GM19372 (cell line): ENCODE data around the gene AFF3.
"Not testable (repeated sequence)": the region's sequence is repeated elsewhere in the genome, so short reads cannot be mapped to it uniquely, and the experiment has no call there.

Experiments used
- ATAC-seq: cut with Tn5 transposase; IDR thresholded peaks from one replicate; pipeline ENCODE4 v1.9.1; 2021; ENCODE audit warnings: mild to moderate bottlenecking, low read depth, moderate library complexity; ENCODE audit not compliant: unreplicated experiment

Gene AFF3

GRCh38 chr2:99980176-99980575 is 162.2 kb downstream of the AFF3 start:
- no peak for ATAC-seq

GRCh38 chr2:99977966-99978365 is 164.4 kb downstream of the AFF3 start:
- no peak for ATAC-seq

DNA sequence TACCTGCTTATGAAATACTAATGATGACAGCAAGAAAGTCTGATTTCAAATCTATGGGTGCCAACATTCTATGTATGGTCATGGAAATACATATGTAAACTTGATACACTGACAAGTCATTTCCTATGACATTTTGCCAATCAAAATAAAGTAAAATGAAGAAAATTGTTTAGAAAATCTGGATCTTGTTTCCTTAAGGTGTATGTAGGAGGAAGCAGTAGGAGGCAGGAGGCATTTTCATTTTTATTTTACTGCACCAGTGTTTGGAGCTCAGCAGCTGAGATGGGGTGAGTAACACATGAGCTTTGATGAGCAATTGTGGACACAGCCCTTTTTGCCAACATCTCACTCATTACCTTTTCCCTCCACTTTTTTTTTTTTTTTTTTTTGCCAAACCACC is 167.0 kb downstream of the AFF3 start:
- ATAC-seq = no peak

- ATAC-seq = no peak
Measured at GRCh38 chr2:99974682-99975375, 167.6 kb downstream of the AFF3 start.

DNA sequence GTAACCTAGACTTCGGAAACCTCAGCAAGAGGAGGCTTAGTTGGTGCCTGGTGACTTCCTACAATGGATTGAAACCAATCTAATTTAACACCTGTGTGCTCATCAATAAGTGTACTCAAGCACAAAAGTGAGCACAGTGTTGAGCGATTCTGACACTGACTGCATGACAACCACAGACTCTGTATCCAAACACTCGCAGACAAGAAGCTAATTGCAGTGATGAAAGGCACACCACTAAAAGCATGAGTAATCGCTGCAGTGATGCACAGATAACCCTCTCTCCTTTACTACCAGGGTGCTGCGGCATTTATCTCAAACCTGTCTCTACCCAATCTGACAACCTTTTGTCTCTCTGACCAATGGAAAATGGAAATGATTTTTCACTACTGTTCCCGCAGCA is 168.1 kb downstream of the AFF3 start:
- ATAC-seq = no peak

DNA sequence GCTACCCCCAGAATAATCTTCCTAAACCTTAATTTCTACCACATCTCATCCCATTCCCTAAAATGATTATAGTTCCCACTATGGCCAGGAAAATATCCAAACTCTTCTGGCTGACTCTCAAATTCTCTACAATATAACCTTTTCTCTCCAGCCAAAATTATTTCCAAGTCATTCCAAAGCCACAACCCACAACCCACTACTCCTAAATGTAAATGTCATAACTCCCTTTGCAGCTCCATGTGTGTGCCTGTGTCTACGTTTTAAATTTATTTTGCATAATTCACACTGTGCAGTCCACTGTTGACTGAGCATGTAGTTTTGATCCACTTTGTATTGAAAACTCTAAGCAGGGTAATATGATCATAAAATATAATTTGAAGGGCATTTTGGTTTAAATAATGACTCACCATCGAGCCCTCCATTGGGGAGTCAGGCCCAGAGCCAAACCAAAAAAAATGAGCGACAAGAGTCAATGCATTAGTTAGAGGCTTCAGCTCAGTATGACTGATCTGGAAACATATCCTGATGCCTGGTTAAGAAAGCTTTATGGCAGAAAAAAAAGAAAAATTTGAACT is 171.0 kb downstream of the AFF3 start:
- ATAC-seq = no peak

DNA sequence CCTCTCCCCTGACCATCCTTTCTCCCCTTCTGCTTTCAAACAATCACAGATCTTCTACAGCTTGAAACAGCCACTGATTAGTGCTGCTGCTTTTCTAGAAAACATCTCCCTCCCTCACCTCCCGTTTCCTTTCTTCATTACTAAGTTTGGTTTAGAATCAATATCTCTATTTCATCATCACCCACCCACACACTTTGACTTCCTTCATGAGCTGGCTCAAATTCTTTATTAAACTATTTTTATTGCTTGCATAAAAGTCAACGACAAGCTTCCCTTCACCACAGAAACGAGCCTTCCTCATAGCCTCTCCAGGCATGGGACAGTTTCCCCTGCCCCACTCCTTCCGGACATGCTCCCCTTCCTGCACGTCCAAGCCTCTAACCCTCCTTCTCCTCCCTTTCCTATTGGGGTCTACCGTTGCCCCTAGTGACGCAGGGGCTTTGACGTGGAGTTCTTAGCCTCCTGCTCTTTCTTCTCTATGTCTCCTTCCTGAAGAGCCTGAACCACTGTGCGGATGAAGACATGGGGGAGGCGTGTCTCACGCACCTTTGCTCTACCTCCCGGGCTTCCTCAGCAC is 172.0 kb downstream of the AFF3 start:
- ATAC-seq = no peak

DNA sequence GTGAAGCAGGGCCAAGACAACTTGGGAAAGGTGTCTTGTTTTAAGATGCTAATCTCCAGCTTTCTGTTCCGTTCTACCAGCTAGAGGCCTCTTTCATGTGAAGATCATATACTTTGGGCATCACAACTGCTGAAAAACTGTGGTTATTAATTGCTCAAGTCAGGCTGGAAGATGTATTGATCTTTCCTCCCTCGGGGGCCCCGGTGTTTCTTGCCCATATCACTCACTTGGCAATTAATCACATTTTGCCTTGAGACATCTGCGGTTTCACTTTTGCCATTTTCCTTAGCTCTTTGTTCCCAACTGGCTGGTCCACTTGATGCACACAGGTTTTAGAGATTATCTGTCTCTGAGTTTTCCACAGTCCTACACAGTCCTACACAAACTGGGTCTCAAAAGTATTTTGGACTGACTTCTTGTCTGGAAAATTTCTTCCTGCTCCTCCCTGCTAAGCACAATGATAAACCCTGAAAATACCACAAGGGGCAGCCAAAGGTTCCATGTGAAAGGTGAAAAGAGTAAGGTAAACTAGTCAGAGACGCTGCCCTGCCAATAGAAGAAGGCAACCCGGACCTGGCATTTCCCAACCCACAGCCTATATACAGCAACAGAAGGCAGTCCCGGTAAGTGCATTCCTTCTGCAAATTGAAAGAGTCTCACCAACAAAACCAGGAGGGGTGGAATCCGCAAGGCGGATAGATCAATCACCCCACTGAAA is 181.0 kb downstream of the AFF3 start:
- no peak for ATAC-seq

DNA sequence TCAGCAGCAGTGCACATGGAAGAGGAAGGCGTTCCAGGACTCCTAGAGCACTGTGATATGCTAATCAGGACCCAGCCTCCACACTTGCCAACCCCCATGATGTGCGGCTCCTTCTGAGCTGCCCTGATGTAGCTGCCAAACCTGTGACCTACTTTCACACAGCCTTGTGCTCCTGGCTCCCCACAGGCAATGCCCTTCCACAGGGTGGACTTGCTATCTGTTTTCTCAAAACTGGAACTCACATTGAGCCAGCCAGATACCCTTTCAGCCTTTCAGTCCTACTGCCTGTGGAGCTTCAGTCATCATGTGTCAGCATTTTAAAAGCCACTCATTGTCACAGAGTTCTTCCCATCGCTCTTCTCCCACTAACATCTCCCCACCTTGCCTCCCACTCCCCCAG is 181.6 kb downstream of the AFF3 start:
- no peak for ATAC-seq

- no peak for ATAC-seq
Measured at GRCh38 chr2:99960291-99960690, 182.1 kb downstream of the AFF3 start.

DNA sequence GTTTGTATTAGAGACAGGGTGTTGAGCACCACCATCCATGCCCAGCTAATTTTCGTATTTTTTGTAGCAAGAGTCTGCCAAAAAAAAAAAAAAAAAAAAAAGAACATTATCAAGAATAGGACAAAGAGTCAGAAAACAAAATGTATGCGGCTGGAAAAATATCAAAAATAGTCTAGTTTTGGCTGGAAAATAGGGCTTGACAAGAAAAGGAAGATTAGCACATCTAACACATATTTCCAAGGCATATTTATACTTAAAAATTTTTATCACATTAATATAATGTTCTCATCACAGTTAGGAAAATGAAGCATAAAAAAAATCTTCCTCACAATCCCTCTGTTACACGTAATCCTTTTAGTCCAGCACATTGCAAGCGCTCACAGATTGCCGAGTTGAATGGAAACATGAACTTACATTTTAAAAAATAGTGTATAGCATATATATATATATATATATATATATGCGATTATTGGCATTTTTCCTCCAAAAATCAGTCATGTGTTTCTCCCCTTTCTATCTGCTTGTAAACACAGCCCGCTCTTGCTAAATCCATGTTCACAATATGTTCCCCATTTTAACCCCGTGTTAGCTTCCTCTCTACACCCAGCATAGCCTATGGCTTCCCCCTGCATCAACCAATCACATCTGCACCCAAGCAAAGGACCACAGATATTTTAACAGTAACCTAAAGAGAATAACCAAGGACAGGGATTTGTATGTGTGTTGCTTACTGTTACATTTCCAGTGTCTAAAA is 183.0 kb downstream of the AFF3 start:
- no peak for ATAC-seq

DNA sequence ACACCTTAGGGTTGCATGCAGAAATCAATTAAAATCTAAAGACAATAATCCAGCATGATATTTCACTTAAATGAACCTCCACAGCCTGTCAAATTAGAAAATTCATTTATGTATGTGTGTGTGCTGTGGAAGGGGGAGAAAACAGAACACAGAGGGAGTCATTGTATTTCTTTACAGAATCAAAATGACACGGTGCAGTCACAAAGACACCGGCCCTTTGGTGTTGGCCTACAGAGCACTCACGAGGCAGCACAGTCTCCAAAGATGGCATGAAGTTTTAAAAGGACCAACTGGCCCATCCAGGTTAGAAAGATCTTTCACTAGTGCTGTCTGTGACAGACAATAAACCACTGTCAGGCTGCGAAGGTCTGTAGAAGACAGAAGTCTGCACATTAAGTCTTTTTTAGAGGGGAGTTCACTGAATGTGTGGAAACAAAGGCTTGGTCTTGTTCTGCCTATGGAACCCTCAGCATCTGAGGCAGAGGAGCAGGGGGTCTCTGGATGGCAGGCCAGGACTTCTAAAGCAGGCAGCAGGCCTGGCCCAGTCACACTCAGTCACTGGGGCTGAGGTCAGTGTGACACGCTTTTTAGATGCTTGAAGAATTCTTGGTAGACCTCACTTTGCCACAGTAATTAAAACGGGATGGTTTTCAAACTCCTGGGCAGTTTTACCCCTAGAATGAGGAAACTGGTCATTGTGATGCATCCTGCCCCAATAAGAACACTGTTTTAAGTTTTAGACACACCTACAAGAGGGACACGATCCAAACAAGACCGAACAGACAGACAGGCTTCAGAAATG is 184.9 kb downstream of the AFF3 start:
- no peak for ATAC-seq

DNA sequence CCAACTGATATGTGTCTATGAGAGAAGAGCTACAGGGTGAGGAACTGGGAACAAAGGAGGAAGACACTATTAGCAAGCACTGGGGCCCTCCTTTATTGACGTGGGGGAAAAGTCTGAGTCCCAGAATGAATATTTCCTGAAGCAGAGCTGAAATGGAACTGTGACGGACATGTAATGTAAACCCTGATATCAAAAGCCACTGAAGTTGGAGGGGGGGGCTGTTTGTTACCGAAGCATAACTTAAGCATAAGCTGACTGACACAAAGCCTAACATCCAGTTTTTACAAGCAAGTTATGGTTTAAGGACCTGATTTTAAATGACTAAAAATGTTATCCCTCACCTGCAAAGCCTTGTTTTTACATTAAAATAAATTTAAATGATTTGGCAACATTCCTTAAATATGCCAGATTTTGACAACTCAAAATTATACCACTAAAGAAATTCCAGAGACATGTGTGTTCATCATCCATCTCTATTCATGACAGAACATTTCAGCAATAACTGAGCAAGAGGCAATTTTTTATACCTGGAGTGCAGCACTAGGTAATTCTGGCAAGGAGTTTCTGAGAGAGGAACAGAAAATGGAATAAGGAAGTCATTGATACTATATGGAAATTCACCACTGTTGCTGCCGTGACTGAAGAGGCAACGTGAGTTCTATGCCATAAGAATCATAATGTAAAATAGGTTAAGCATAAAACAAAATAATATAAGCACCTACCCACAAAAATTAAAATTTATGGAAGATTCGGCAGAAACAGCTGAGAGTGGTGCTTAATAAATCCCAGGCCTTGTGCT is 186.0 kb downstream of the AFF3 start:
- ATAC-seq = no peak

DNA sequence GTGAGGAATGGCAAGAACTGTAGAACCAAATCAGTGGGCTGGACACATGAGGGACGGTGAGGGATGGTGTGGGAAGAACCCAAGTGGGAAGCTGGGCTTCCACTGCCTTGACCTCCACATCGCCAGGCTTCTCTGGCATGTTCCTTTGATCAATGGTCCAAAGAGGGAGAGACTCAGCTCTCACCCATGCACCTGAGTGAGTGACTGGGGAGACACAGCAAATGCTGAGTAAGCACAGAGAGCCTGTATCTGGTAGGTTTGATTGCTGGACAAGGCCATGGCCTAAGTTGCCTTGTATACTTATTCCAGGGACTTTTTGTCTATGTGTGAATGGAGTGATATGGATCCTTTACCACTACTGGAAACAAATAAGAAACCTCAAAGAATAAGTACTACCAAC is 188.6 kb downstream of the AFF3 start:
- ATAC-seq = no peak

DNA sequence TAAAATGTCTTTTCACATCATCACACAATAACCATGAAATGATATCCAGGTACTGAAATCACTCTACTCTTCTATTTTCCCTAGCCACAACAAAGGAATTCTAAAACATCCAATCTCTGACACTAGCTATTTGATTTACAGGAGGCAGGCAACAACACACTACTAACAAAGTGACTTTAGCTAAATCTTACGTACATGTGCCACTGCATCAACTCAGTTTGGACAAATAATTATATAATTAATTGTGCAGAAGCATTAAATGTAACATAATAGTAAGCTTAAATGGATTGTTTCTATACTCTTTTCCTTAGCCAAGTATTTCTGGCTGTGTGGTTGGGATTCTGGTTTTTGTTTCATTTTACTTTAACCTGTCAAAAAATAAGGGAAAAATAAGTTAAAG is 192.4 kb downstream of the AFF3 start:
- ATAC-seq = no peak

DNA sequence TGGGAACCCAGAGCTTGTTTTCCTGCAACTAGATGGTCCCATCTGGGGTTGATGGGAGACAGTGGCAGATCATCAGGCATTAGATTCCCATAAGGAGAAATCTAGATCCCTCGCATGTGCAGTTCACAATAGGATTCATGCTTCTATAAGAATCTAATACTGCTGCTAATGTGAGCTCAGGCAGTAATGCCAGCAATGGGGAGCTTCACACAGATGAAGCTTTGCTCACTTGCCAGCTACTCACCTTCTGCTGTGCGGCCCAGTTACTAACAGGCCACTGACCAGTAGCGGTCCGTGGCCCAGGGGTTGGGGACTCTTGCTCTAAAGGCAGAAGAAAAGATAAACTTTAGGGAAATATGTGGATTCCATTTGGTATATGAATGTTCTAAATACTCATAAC is 192.9 kb downstream of the AFF3 start:
- no peak for ATAC-seq

GRCh38 chr2:99948010-99948409 is 194.4 kb downstream of the AFF3 start:
- ATAC-seq = no peak

DNA sequence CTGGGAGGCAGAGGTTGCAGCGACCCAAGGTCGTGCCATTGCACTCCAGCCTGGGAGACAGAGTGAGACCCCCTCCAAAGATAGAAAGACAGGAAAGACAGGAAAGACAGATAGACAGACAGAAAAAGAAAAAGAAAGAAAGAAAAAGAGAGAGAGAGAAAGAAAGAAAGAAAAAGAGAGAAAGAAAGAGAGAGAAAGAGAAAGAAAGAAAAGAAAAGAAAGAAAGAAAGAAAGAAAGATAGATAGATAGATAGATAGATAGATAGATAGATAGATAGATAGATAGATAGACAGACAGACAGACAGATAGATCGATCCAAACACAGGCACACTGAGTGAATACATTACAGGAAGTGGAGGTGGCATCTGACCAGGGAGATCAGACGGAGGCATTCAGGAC is 195.0 kb downstream of the AFF3 start:
- ATAC-seq = not testable (repeated sequence)

- ATAC-seq = no peak
Measured at GRCh38 chr2:99944019-99944418, 198.4 kb downstream of the AFF3 start.
